CD4-positive, alpha-beta T cell treated with Interleukin-17A for 4 hours (primary cell): ENCODE data around the gene ADARB2.

Experiments used
- DNase-seq: peaks from one replicate; pipeline ENCODE4 v3.0.0-alpha.2; 2020; ENCODE audit warnings: mixed read lengths

The ADARB2 gene

GRCh38 chr10:1134156-1134555, 603.2 kb downstream of the ADARB2 start:
- DNase-seq, result no peak

GRCh38 chr10:1133495-1134045, 603.8 kb downstream of the ADARB2 start:
- no peak for DNase-seq

GRCh38 chr10:1132584-1132983, 604.7 kb downstream of the ADARB2 start:
- DNase-seq, result no peak

GRCh38 chr10:1130995-1131790, 606.1 kb downstream of the ADARB2 start:
- DNase-seq, result no peak

- DNase-seq, result no peak
These were observed 607.1 kb downstream of the ADARB2 start for GRCh38 chr10:1130226-1130625.

GRCh38 chr10:1128649-1129048, 608.7 kb downstream of the ADARB2 start:
- no peak for DNase-seq

GRCh38 chr10:1128115-1128514, 609.2 kb downstream of the ADARB2 start:
- DNase-seq, result no peak

GRCh38 chr10:1127629-1128028, 609.7 kb downstream of the ADARB2 start:
- no peak for DNase-seq
